ENCODE data around the gene SLC22A23. TPM values are rescaled to one million over a fixed set of nuclear protein-coding genes. Genes with fewer than 3 reads are reported as not detected.

Gene SLC22A23
- total RNA-seq, 1 experiment from 2014 or later: 6.8 TPM

DNA sequence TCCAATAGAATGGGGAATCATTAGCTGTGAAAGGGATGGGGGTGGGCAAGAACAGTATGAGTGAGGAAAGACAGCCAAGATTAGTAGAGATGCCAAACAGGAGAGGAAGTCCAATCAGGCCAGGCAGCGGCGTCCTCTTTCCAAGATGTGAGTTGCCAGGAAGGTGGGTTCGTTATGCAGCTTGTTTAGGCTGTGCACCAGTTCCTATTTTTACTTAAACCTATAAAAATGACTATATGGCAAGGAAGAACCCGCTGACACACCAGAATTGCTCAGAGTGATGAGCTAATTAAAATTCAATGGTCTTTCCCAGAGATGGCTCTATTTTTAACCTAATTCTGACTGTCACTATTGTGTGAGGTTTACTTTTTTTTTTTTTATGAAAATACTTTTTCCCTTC, 88.2 kb downstream of the SLC22A23 start:
- Histone ChIP-seq H3T11ph (ENCODE audit: low read length) (no peak overlapping the region), H4K5ac (ENCODE audit: insufficient read length, low read depth, low read length) (no peak overlapping the region), H3K27me3 (ENCODE audit: insufficient read depth, low read length) (no peaks in the 10 kb centered on the region), H3K9ac (ENCODE audit: extremely low read depth, insufficient read length, low read length) (no peak overlapping the region), H3K4me2 (ENCODE audit: insufficient read depth, insufficient read length, low read length) (no peak overlapping the region), H2AFZ (ENCODE audit: low read length) (no peak overlapping the region), H4K20me1 (ENCODE audit: control insufficient read depth, insufficient read depth, insufficient read length) (peaks cover 2% of the 10 kb centered on the region), H3K18ac (ENCODE audit: insufficient read length, low read depth, low read length) (no peak overlapping the region), H2BK120ac (ENCODE audit: low read depth, low read length, poor library complexity, severe bottlenecking) (no peak overlapping the region), H3K79me1 (ENCODE audit: insufficient read depth, low read depth, low read length, poor library complexity, severe bottlenecking) (no peaks in the 10 kb centered on the region), H3K14ac (ENCODE audit: insufficient read depth, low read length) (no peak overlapping the region), H3K4ac (ENCODE audit: low read depth, low read length) (no peak overlapping the region), H2BK12ac (ENCODE audit: insufficient read length, low read depth, low read length) (no peak overlapping the region), H3K79me2 (ENCODE audit: insufficient read depth, low read length) (no peaks in the 10 kb centered on the region; the same call in 1 of the 2 replicates), H2BK5ac (ENCODE audit: insufficient read length, low read length) (no peak overlapping the region), H2BK20ac (ENCODE audit: low read depth, low read length, poor library complexity, severe bottlenecking) (no peak overlapping the region), H3K9me3 (ENCODE audit: control insufficient read depth, low read depth, low read length) (no peaks in the 10 kb centered on the region), H3K23ac (ENCODE audit: insufficient read length, low read depth, low read length) (no peak overlapping the region), H3K56ac (ENCODE audit: insufficient read length, low read depth, low read length) (no peak overlapping the region), H4K8ac (replicated peaks; ENCODE audit: insufficient read length, low read depth, low read length) (no peak overlapping the region), H3K23me2 (ENCODE audit: insufficient read length, low read depth, low read length, poor library complexity, severe bottlenecking) (no peaks in the 10 kb centered on the region), H3K4me1 (ENCODE audit: insufficient read depth, low read length) (no peaks in the 10 kb centered on the region; the same call in 1 of the 2 replicates), H2BK15ac (ENCODE audit: low read depth, low read length) (no peak overlapping the region), H3K27ac (ENCODE audit: insufficient read length, low read depth, low read length) (no peak overlapping the region), H4K91ac (ENCODE audit: insufficient read length, low read depth, low read length) (no peak overlapping the region), H2AK5ac (ENCODE audit: insufficient read length, low read length) (no peak overlapping the region)
- Mint-ChIP-seq H3K36me3 (ENCODE audit: insufficient read depth in 1 of 3, low read depth in 3 of 3) (peaks cover 0 to 12% (median 0%) of the 10 kb centered on the region in 3 experiments; a peak in 3 of 7 replicates), H3K27ac (no peak overlapping the region; a peak in 1 of 7 replicates), H3K4me1 (peaks cover 14 to 15% of the 10 kb centered on the region in 2 experiments), H3K9me3 (no peaks in the 10 kb centered on the region), H3K27me3 (ENCODE audit: low read depth) (no peaks in the 10 kb centered on the region; the same call in 1 of the 2 replicates), H3K4me3 (no peak overlapping the region)
- TF ChIP-seq, protein P1, sequence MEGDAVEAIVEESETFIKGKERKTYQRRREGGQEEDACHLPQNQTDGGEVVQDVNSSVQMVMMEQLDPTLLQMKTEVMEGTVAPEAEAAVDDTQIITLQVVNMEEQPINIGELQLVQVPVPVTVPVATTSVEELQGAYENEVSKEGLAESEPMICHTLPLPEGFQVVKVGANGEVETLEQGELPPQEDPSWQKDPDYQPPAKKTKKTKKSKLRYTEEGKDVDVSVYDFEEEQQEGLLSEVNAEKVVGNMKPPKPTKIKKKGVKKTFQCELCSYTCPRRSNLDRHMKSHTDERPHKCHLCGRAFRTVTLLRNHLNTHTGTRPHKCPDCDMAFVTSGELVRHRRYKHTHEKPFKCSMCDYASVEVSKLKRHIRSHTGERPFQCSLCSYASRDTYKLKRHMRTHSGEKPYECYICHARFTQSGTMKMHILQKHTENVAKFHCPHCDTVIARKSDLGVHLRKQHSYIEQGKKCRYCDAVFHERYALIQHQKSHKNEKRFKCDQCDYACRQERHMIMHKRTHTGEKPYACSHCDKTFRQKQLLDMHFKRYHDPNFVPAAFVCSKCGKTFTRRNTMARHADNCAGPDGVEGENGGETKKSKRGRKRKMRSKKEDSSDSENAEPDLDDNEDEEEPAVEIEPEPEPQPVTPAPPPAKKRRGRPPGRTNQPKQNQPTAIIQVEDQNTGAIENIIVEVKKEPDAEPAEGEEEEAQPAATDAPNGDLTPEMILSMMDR (conservative IDR thresholded peaks at IDR 0.05): no peak
- no CpG with 5 or more reads among the region's 4 CpGs for WGBS (ENCODE audit: extremely low coverage, insufficient read length, low lambda C conversion rate)
- DNase-seq: no peak
